Hepatocyte (in vitro differentiated cells): ENCODE measurements around the gene TLR7. TPM values are rescaled to one million over a fixed set of nuclear protein-coding genes. Genes with fewer than 3 reads are reported as not detected.

ENCODE experiments used
- DNase-seq: peaks from one replicate; pipeline ENCODE4 v3.0.0-alpha.2; 2016; ENCODE audit warnings: low spot score
- H2AFZ ChIP-seq: fragments of 200-600 bp; sonication (generic); 2 replicates; pipeline ENCODE4 v1.6.0; 2016; ENCODE audit warnings: antibody characterized with exemption, mild to moderate bottlenecking
- H3K27ac ChIP-seq: fragments of 200-600 bp; sonication (generic); 2 replicates; pipeline ENCODE4 v1.5.1; 2016; ENCODE audit warnings: mild to moderate bottlenecking
- H3K27me3 ChIP-seq: fragments of 200-600 bp; sonication (generic); 2 replicates; pipeline ENCODE4 v1.6.1; 2016
- H3K36me3 ChIP-seq: fragments of 200-600 bp; sonication (generic); replicated peaks from 2 replicates; pipeline ENCODE4 v1.5.1; 2016; ENCODE audit warnings: low read depth; ENCODE audit not compliant: insufficient read depth
- H3K4me1 ChIP-seq: fragments of 200-600 bp; sonication (generic); 2 replicates; pipeline ENCODE4 v1.5.1; 2016; ENCODE audit warnings: mild to moderate bottlenecking, moderate library complexity; ENCODE audit not compliant: insufficient read depth
- H3K4me2 ChIP-seq: fragments of 200-600 bp; sonication (generic); 2 replicates; pipeline ENCODE4 v1.6.0; 2016
- H3K4me3 ChIP-seq: fragments of 200-600 bp; sonication (generic); 2 replicates; pipeline ENCODE4 v1.5.1; 2016; ENCODE audit warnings: mild to moderate bottlenecking
- H3K79me2 ChIP-seq: fragments of 200-600 bp; sonication (generic); 2 replicates; pipeline ENCODE4 v1.6.0; 2017; ENCODE audit warnings: mild to moderate bottlenecking
- H3K9me2 ChIP-seq: fragments of 200-600 bp; sonication (generic); replicated peaks from 2 replicates; pipeline ENCODE4 v1.6.0; 2017; ENCODE audit warnings: mild to moderate bottlenecking; ENCODE audit not compliant: insufficient read depth
- H3K9me3 ChIP-seq: fragments of 200-600 bp; sonication (generic); 2 replicates; pipeline ENCODE4 v1.5.1; 2016; ENCODE audit warnings: low read depth, mild to moderate bottlenecking
- H4K20me1 ChIP-seq: fragments of 200-600 bp; sonication (generic); 2 replicates; pipeline ENCODE4 v1.6.0; 2016; ENCODE audit warnings: mild to moderate bottlenecking; ENCODE audit not compliant: insufficient read depth, poor library complexity, severe bottlenecking
- CTCF ChIP-seq: fragments of 200-600 bp; sonication (generic); IDR thresholded peaks from 2 replicates; pipeline ENCODE4 v1.5.1; 2016; ENCODE audit warnings: antibody characterized with exemption, mild to moderate bottlenecking; ENCODE audit not compliant: poor library complexity
- EZH2 ChIP-seq: fragments of 200-600 bp; sonication (generic); IDR thresholded peaks from 2 replicates; pipeline ENCODE4 v1.6.1; 2016; ENCODE audit warnings: antibody characterized with exemption, mild to moderate bottlenecking, borderline replicate concordance
- EZH2phosphoT487 ChIP-seq: fragments of 200-600 bp; sonication (generic); IDR thresholded peaks from one replicate; pipeline ENCODE4 v1.6.1; 2018; ENCODE audit warnings: antibody characterized with exemption, mild to moderate bottlenecking, low read depth, moderate library complexity; ENCODE audit not compliant: unreplicated experiment, severe bottlenecking
- WGBS: methylation state at CpG from one replicate; pipeline ENCODE4 v1.1.6; 2016; ENCODE audit warnings: low lambda C conversion rate; ENCODE audit errors: missing lambda C conversion rate; 5-methylcytosine and 5-hydroxymethylcytosine counted together
- polyA plus RNA-seq: library from polyadenylated mRNA; unstranded; fragments of >200 nt; fragmentation: Nextera tagmentation; extraction: Ambion mirVana; gene quantifications from 2 replicates; pipeline ENCODE4 v1.2.1, GENCODE V29; 2016
- total RNA-seq: library from RNA; depleted of rRNA; stranded (reverse); fragments of >200 nt; gene quantifications from 2 replicates; pipeline ENCODE4 v1.2.3, GENCODE V29; 2014

Gene TLR7
- total and polyA plus RNA-seq, 2 experiments from 2014 or later, result 0.60 TPM; not detected in 1

DNA sequence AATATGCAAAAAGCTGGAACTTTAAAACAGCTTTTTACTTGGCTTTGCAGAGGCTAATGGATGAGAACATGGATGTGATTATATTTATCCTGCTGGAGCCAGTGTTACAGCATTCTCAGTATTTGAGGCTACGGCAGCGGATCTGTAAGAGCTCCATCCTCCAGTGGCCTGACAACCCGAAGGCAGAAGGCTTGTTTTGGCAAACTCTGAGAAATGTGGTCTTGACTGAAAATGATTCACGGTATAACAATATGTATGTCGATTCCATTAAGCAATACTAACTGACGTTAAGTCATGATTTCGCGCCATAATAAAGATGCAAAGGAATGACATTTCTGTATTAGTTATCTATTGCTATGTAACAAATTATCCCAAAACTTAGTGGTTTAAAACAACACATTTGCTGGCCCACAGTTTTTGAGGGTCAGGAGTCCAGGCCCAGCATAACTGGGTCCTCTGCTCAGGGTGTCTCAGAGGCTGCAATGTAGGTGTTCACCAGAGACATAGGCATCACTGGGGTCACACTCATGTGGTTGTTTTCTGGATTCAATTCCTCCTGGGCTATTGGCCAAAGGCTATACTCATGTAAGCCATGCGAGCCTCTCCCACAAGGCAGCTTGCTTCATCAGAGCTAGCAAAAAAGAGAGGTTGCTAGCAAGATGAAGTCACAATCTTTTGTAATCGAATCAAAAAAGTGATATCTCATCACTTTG is 55.2 kb downstream of the TLR7 start:
- Histone ChIP-seq H3K9me3 (no peaks in the 10 kb centered on the region), H2AFZ (no peak overlapping the region), H3K27ac (no peak overlapping the region), H3K9me2 (no peaks in the 10 kb centered on the region), H3K79me2 (no peaks in the 10 kb centered on the region), H4K20me1 (no peaks in the 10 kb centered on the region), H3K4me2 (no peak overlapping the region), H3K4me3 (no peak overlapping the region), H3K27me3 (no peaks in the 10 kb centered on the region), H3K36me3 (no peaks in the 10 kb centered on the region), H3K4me1 (no peaks in the 10 kb centered on the region)
- TF ChIP-seq EZH2phosphoT487 (no peak), CTCF (no peak)
- 90% methylated on average over 10 of the region's 10 CpGs for WGBS
- no peak for DNase-seq

GRCh38 chrX:12922599-12922919 is 55.7 kb downstream of the TLR7 start:
- Histone ChIP-seq H3K36me3 (no peaks in the 10 kb centered on the region), H4K20me1 (no peaks in the 10 kb centered on the region), H2AFZ (no peak overlapping the region), H3K79me2 (no peaks in the 10 kb centered on the region), H3K27ac (no peak overlapping the region), H3K27me3 (no peaks in the 10 kb centered on the region), H3K4me2 (no peak overlapping the region), H3K4me1 (no peaks in the 10 kb centered on the region), H3K9me2 (no peaks in the 10 kb centered on the region), H3K4me3 (no peak overlapping the region), H3K9me3 (no peaks in the 10 kb centered on the region)
- no peak for TF ChIP-seq EZH2
- no peak for TF ChIP-seq CTCF
- TF ChIP-seq EZH2phosphoT487, result no peak
- no peak for DNase-seq

GRCh38 chrX:12929701-12930100 is 62.8 kb downstream of the TLR7 start:
- DNase-seq, result no peak
- no peaks in the 10 kb centered on the region for H3K79me2 ChIP-seq
- no peak overlapping the region for H3K4me2 ChIP-seq
- no peak overlapping the region for H3K4me3 ChIP-seq
- WGBS, result 71% methylated on average over 4 of the region's 4 CpGs
- no peaks in the 10 kb centered on the region for H3K9me3 ChIP-seq
- H3K36me3 ChIP-seq, result no peaks in the 10 kb centered on the region
- no peaks in the 10 kb centered on the region for H3K27me3 ChIP-seq
- no peaks in the 10 kb centered on the region for H3K9me2 ChIP-seq
- TF ChIP-seq CTCF (no peak), EZH2phosphoT487 (no peak), EZH2 (no peak)
- no peak overlapping the region for H3K27ac ChIP-seq
- H2AFZ ChIP-seq, result no peak overlapping the region
- no peaks in the 10 kb centered on the region for H3K4me1 ChIP-seq
- H4K20me1 ChIP-seq, result no peaks in the 10 kb centered on the region

- Histone ChIP-seq H3K79me2 (no peaks in the 10 kb centered on the region), H3K9me3 (no peaks in the 10 kb centered on the region), H4K20me1 (no peaks in the 10 kb centered on the region), H3K9me2 (no peaks in the 10 kb centered on the region), H3K4me2 (no peak overlapping the region), H2AFZ (no peak overlapping the region), H3K36me3 (no peaks in the 10 kb centered on the region), H3K4me1 (no peaks in the 10 kb centered on the region), H3K27ac (no peak overlapping the region), H3K4me3 (no peak overlapping the region), H3K27me3 (no peaks in the 10 kb centered on the region)
- TF ChIP-seq CTCF (no peak), EZH2 (no peak), EZH2phosphoT487 (no peak)
- 91% methylated on average over 2 of the region's 2 CpGs for WGBS
- DNase-seq, result no peak
Measured at GRCh38 chrX:12930150-12930549, 63.3 kb downstream of the TLR7 start.
